T-helper 1 cell (primary cell): Measurements from ENCODE around the gene HES6.
A peak's percentile ranks its signal among the peaks of the same experiment; 100 is the strongest.
"Not testable (repeated sequence)": the region's sequence is repeated elsewhere in the genome, so short reads cannot be mapped to it uniquely, and the experiment has no call there.

ENCODE experiments used
- DNase-seq, 5 donors: peaks; one replicate each; pipeline ENCODE4 v3.0.0-alpha.2; 2012 to 2020
- total RNA-seq, 4 donors: gene quantifications; one replicate each; lab custom pipeline; 2026; lab: John Stamatoyannopoulos, UW

The HES6 gene
- 0.54 to 1.4 (median 0.88) reads per million in 4 donors for total RNA-seq

- peak; percentile 55 to 80 (median 68) for DNase-seq
Measured at GRCh38 chr2:238239863-238240756, at the start of gene HES6. HES6 (minus strand) TSS chr2:238240038; CDS start chr2:238239905, 133 bp downstream.

- no peak for DNase-seq
Measured at GRCh38 chr2:238289574-238289973, 49.7 kb upstream of the HES6 start.

- DNase-seq: peak; percentile 94 to 99 (median 95)
Measured at GRCh38 chr2:238288650-238289573, 49.1 kb upstream of the HES6 start.

GRCh38 chr2:238287737-238288649, 48.2 kb upstream of the HES6 start, which contains the start of gene PER2:
PER2 (minus strand) TSS chr2:238288610; CDS start chr2:238277936, 10,674 bp downstream.
- DNase-seq: peak in 2 of 5 donors; percentile 32 to 46

- DNase-seq: no peak
Measured at GRCh38 chr2:238286987-238287736, 47.3 kb upstream of the HES6 start.

- no peak for DNase-seq
Measured at GRCh38 chr2:238286551-238286950, 46.7 kb upstream of the HES6 start.

GRCh38 chr2:238286095-238286494, 46.3 kb upstream of the HES6 start:
- DNase-seq: no peak

GRCh38 chr2:238285653-238286082, 45.8 kb upstream of the HES6 start:
- no peak for DNase-seq

- DNase-seq: no peak
Measured at GRCh38 chr2:238284802-238285515, 45.1 kb upstream of the HES6 start.

GRCh38 chr2:238282861-238283738, 43.3 kb upstream of the HES6 start:
- DNase-seq: no peak

GRCh38 chr2:238281826-238282480, 42.1 kb upstream of the HES6 start:
- no peak for DNase-seq

- DNase-seq: no peak
Measured at GRCh38 chr2:238280083-238280825, 40.4 kb upstream of the HES6 start.

- DNase-seq: no peak
Measured at GRCh38 chr2:238279324-238279682, 39.5 kb upstream of the HES6 start.

GRCh38 chr2:238278626-238279323, 38.9 kb upstream of the HES6 start:
- no peak for DNase-seq

- no peak for DNase-seq
Measured at GRCh38 chr2:238277695-238278094, 37.9 kb upstream of the HES6 start.

- no peak for DNase-seq
Measured at GRCh38 chr2:238274152-238274865, 34.5 kb upstream of the HES6 start.

- DNase-seq: not testable (repeated sequence)
Measured at GRCh38 chr2:238273433-238273832, 33.6 kb upstream of the HES6 start.
